NT2/D1 (cell line): Measurements from ENCODE around the gene DPP6.

Source experiments
- DNase-seq: peaks from one replicate; pipeline ENCODE4 v3.0.0-alpha.2; 2011; ENCODE audit warnings: low read depth, low spot score
- H3K27me3 ChIP-seq: 2 replicates; pipeline ENCODE4 v1.6.0; 2011; ENCODE audit warnings: mild to moderate bottlenecking; ENCODE audit not compliant: insufficient read length, insufficient read depth
- H3K36me3 ChIP-seq: 2 replicates; pipeline ENCODE4 v1.6.1; 2011; ENCODE audit warnings: mild to moderate bottlenecking, low read length, mixed read lengths; ENCODE audit not compliant: insufficient read depth, insufficient read length
- H3K4me1 ChIP-seq: 2 replicates; pipeline ENCODE4 v1.5.1; 2011; ENCODE audit not compliant: insufficient read depth, insufficient read length
- H3K4me3 ChIP-seq: 2 replicates; pipeline ENCODE4 v1.5.1; 2011; ENCODE audit warnings: low read depth; ENCODE audit not compliant: insufficient read length
- H3K9ac ChIP-seq: 2 replicates; pipeline ENCODE4 v1.6.0; 2011; ENCODE audit warnings: low read depth; ENCODE audit not compliant: insufficient read length
- H3K9me3 ChIP-seq: 2 replicates; pipeline ENCODE4 v1.5.1; 2011; ENCODE audit warnings: mild to moderate bottlenecking, low read length; ENCODE audit not compliant: insufficient read depth
- SUZ12 ChIP-seq: IDR thresholded peaks from 2 replicates; pipeline ENCODE4 v1.6.1; 2011; ENCODE audit not compliant: insufficient read length, insufficient read depth; ENCODE audit errors: extremely low read depth
- YY1 ChIP-seq: IDR thresholded peaks from 2 replicates; pipeline ENCODE4 v1.6.1; 2011; ENCODE audit not compliant: insufficient read length, insufficient read depth
- ZNF274 ChIP-seq: IDR thresholded peaks from 2 replicates; pipeline ENCODE4 v1.6.1; 2011; ENCODE audit warnings: mild to moderate bottlenecking, low read depth, low read length

The DPP6 gene

GRCh38 chr7:154910977-154911376 is 858.8 kb downstream of the DPP6 start:
- TF ChIP-seq SUZ12 (no peak), ZNF274 (no peak), YY1 (no peak)
- Histone ChIP-seq H3K9me3 (peaks cover 34% of the 10 kb centered on the region; the same call in 1 of the 2 replicates), H3K4me3 (no peak overlapping the region), H3K36me3 (no peaks in the 10 kb centered on the region), H3K4me1 (no peaks in the 10 kb centered on the region), H3K27me3 (no peaks in the 10 kb centered on the region), H3K9ac (no peak overlapping the region)
- no peak for DNase-seq

- H3K27me3 ChIP-seq = no peaks in the 10 kb centered on the region
- TF ChIP-seq YY1 (no peak), ZNF274 (no peak), SUZ12 (no peak)
- no peak for DNase-seq
- H3K4me1 ChIP-seq = no peaks in the 10 kb centered on the region
- H3K36me3 ChIP-seq = no peaks in the 10 kb centered on the region
- H3K9me3 ChIP-seq = peaks cover 30% of the 10 kb centered on the region; the same call in 1 of the 2 replicates
- H3K9ac ChIP-seq = no peak overlapping the region
- H3K4me3 ChIP-seq = no peak overlapping the region
Measured at GRCh38 chr7:154911411-154911810, 859.2 kb downstream of the DPP6 start.

GRCh38 chr7:154911862-154912455 is 859.8 kb downstream of the DPP6 start:
- H3K36me3 ChIP-seq = no peaks in the 10 kb centered on the region
- no peaks in the 10 kb centered on the region for H3K4me1 ChIP-seq
- no peak for DNase-seq
- TF ChIP-seq SUZ12 (no peak), ZNF274 (no peak), YY1 (no peak)
- no peak overlapping the region for H3K9ac ChIP-seq
- peaks cover 24% of the 10 kb centered on the region; the same call in 1 of the 2 replicates for H3K9me3 ChIP-seq
- no peaks in the 10 kb centered on the region for H3K27me3 ChIP-seq
- H3K4me3 ChIP-seq = no peak overlapping the region

GRCh38 chr7:154912871-154913637 is 860.9 kb downstream of the DPP6 start:
- H3K4me3 ChIP-seq = no peak overlapping the region
- H3K27me3 ChIP-seq = no peaks in the 10 kb centered on the region
- peaks cover 16% of the 10 kb centered on the region; the same call in 1 of the 2 replicates for H3K9me3 ChIP-seq
- TF ChIP-seq ZNF274 = no peak
- TF ChIP-seq YY1 = no peak
- no peak for TF ChIP-seq SUZ12
- H3K9ac ChIP-seq = no peak overlapping the region
- DNase-seq = no peak
- H3K36me3 ChIP-seq = no peaks in the 10 kb centered on the region
- H3K4me1 ChIP-seq = no peaks in the 10 kb centered on the region

- TF ChIP-seq YY1 (no peak), SUZ12 (no peak)
- no peaks in the 10 kb centered on the region for H3K36me3 ChIP-seq
- no peaks in the 10 kb centered on the region for H3K4me1 ChIP-seq
- H3K9ac ChIP-seq = no peak overlapping the region
- peak; percentile 67 for DNase-seq
- H3K27me3 ChIP-seq = no peaks in the 10 kb centered on the region
- peaks cover 16% of the 10 kb centered on the region; the same call in 1 of the 2 replicates for H3K9me3 ChIP-seq
- no peak overlapping the region for H3K4me3 ChIP-seq
Measured at GRCh38 chr7:154913638-154914307, 861.6 kb downstream of the DPP6 start.

GRCh38 chr7:154914308-154914995 is 862.3 kb downstream of the DPP6 start:
- no peak for TF ChIP-seq ZNF274
- TF ChIP-seq YY1 = no peak
- TF ChIP-seq SUZ12 = no peak
- H3K4me3 ChIP-seq = no peak overlapping the region
- H3K4me1 ChIP-seq = no peaks in the 10 kb centered on the region
- peaks cover 16% of the 10 kb centered on the region; the same call in 1 of the 2 replicates for H3K9me3 ChIP-seq
- no peaks in the 10 kb centered on the region for H3K27me3 ChIP-seq
- H3K9ac ChIP-seq = no peak overlapping the region
- no peaks in the 10 kb centered on the region for H3K36me3 ChIP-seq
- DNase-seq = no peak
